Activated CD4-positive, alpha-beta T cell treated with anti-CD3 and anti-CD28 coated beads for 36 hours (primary cell): ENCODE data around the gene GPC6. TPM values are rescaled to one million over a fixed set of nuclear protein-coding genes. Genes with fewer than 3 reads are reported as not detected.

Source experiments
- ATAC-seq: fragments of 200-7000 bp; cut with Tn5 transposase; one replicate; pipeline ENCODE4 v1.10.0; 2021; ENCODE audit warnings: mild to moderate bottlenecking, moderate library complexity
- CTCF ChIA-PET: fragments of 350-600 bp; sonication (Branson Sonifier 250); formaldehyde crosslinking; loops from one replicate; lab custom pipeline; 2021; ENCODE audit warnings: antibody characterized with exemption; lab: Charles Lee
- POLR2A ChIA-PET: fragments of 350-600 bp; sonication (Branson Sonifier 250); formaldehyde crosslinking; loops from one replicate; lab custom pipeline; 2021; ENCODE audit warnings: antibody characterized with exemption, inconsistent platforms; lab: Charles Lee
- DNase-seq: peaks from one replicate; pipeline ENCODE4 v3.0.0-alpha.2; 2020
- H3K27ac Mint-ChIP-seq: one replicate; pipeline ENCODE4 v1.8.0; 2021; ENCODE audit warnings: mixed read lengths
- H3K27me3 Mint-ChIP-seq: one replicate; pipeline ENCODE4 v1.8.0; 2021; ENCODE audit warnings: mixed read lengths
- H3K36me3 Mint-ChIP-seq: one replicate; pipeline ENCODE4 v1.8.0; 2021; ENCODE audit warnings: low read depth, mixed read lengths
- H3K4me1 Mint-ChIP-seq: one replicate; pipeline ENCODE4 v1.8.0; 2021; ENCODE audit warnings: mixed read lengths
- H3K4me3 Mint-ChIP-seq: one replicate; pipeline ENCODE4 v1.8.0; 2021; ENCODE audit warnings: mild to moderate bottlenecking, moderate library complexity, mixed read lengths
- H3K9me3 Mint-ChIP-seq: one replicate; pipeline ENCODE4 v1.8.0; 2021; ENCODE audit warnings: low read depth, mixed read lengths
- intact Hi-C, 2 experiments: fragments of 100-400 bp; cut with DNase I in 1 of 2; cut with micrococcal nuclease in 1 of 2; formaldehyde crosslinking; loops; one replicate each; pipeline versions ENCODE4 v1.14.2 to v1.15.1; 2022 to 2024; cut with DNase I, micrococcal nuclease
- total RNA-seq, 2 experiments: library from RNA; stranded (reverse); gene quantifications; one replicate each; pipeline ENCODE4 v1.2.3, GENCODE V29; 2021

Gene GPC6
- total RNA-seq, 2 experiments from 2014 or later: not detected

- H3K9me3 Mint-ChIP-seq: peaks cover 24% of the 10 kb centered on the region
- intact Hi-C loops: no loop called here
- no peak for DNase-seq
- H3K36me3 Mint-ChIP-seq: no peaks in the 10 kb centered on the region
- ATAC-seq: no peak
- H3K4me1 Mint-ChIP-seq: no peaks in the 10 kb centered on the region
- ChIA-PET POLR2A (no interaction called here), CTCF (no interaction called here)
- H3K27me3 Mint-ChIP-seq: no peaks in the 10 kb centered on the region
- no peak overlapping the region for H3K4me3 Mint-ChIP-seq
- no peak overlapping the region for H3K27ac Mint-ChIP-seq
Measured at GRCh38 chr13:93716623-93717022, 490.0 kb downstream of the GPC6 start.

- H3K9me3 Mint-ChIP-seq: peaks cover 9% of the 10 kb centered on the region
- H3K27me3 Mint-ChIP-seq: peaks cover 3% of the 10 kb centered on the region
- ChIA-PET CTCF (no interaction called here), POLR2A (no interaction called here)
- H3K27ac Mint-ChIP-seq: no peak overlapping the region
- intact Hi-C loops: no loop called here
- DNase-seq (no peak), ATAC-seq (no peak)
- no peaks in the 10 kb centered on the region for H3K36me3 Mint-ChIP-seq
- no peaks in the 10 kb centered on the region for H3K4me1 Mint-ChIP-seq
- no peak overlapping the region for H3K4me3 Mint-ChIP-seq
Measured at GRCh38 chr13:93721483-93721882, 494.9 kb downstream of the GPC6 start.

GRCh38 chr13:93723316-93723715 is 496.7 kb downstream of the GPC6 start:
- intact Hi-C loops: no loop called here
- POLR2A ChIA-PET: no interaction called here
- no peaks in the 10 kb centered on the region for H3K4me1 Mint-ChIP-seq

GRCh38 chr13:93724187-93724586 is 497.6 kb downstream of the GPC6 start:
- no peaks in the 10 kb centered on the region for H3K36me3 Mint-ChIP-seq
- H3K27ac Mint-ChIP-seq: no peak overlapping the region
- DNase-seq (no peak), ATAC-seq (no peak)
- peaks cover 3% of the 10 kb centered on the region for H3K27me3 Mint-ChIP-seq
- ChIA-PET CTCF (no interaction called here), POLR2A (no interaction called here)
- H3K9me3 Mint-ChIP-seq: peaks cover 9% of the 10 kb centered on the region
- no peaks in the 10 kb centered on the region for H3K4me1 Mint-ChIP-seq
- intact Hi-C loops: no loop called here
- no peak overlapping the region for H3K4me3 Mint-ChIP-seq

More at GRCh38 chr13:93723316-93723715, 496.7 kb downstream of the GPC6 start:
- no peak overlapping the region for H3K27ac Mint-ChIP-seq
- H3K36me3 Mint-ChIP-seq: no peaks in the 10 kb centered on the region
- ATAC-seq (no peak), DNase-seq (no peak)
- peaks cover 3% of the 10 kb centered on the region for H3K27me3 Mint-ChIP-seq
- CTCF ChIA-PET: no interaction called here
- no peak overlapping the region for H3K4me3 Mint-ChIP-seq
- peaks cover 9% of the 10 kb centered on the region for H3K9me3 Mint-ChIP-seq

- ChIA-PET CTCF (interaction anchor here (1.2 to 1.3 kb wide), 2 partner anchors 11 to 21 kb away, joined by 3 read pairs; no protein-coding TSS in a partner anchor), POLR2A (no interaction called here)
- Mint-ChIP-seq H3K36me3 (no peaks in the 10 kb centered on the region), H3K27me3 (peaks cover 3% of the 10 kb centered on the region), H3K9me3 (no peaks in the 10 kb centered on the region), H3K4me1 (no peaks in the 10 kb centered on the region), H3K4me3 (no peak overlapping the region), H3K27ac (no peak overlapping the region)
- ATAC-seq (no peak), DNase-seq (no peak)
- intact Hi-C loops: no loop called here
Measured at GRCh38 chr13:93726173-93726957, 499.8 kb downstream of the GPC6 start.

- intact Hi-C loops: no loop called here
- DNase-seq (no peak), ATAC-seq (no peak)
- H3K27me3 Mint-ChIP-seq: peaks cover 6% of the 10 kb centered on the region
- no peaks in the 10 kb centered on the region for H3K9me3 Mint-ChIP-seq
- H3K27ac Mint-ChIP-seq: no peak overlapping the region
- H3K4me1 Mint-ChIP-seq: no peaks in the 10 kb centered on the region
- H3K4me3 Mint-ChIP-seq: no peak overlapping the region
- CTCF ChIA-PET: interaction anchor here (1.3 kb wide), 1 partner anchor 12 kb away, joined by 3 read pairs; no protein-coding TSS in a partner anchor
- POLR2A ChIA-PET: no interaction called here
- no peaks in the 10 kb centered on the region for H3K36me3 Mint-ChIP-seq
Measured at GRCh38 chr13:93727211-93728141, 500.9 kb downstream of the GPC6 start.

GRCh38 chr13:93729383-93729782 is 502.8 kb downstream of the GPC6 start:
- ChIA-PET POLR2A (no interaction called here), CTCF (no interaction called here)
- Mint-ChIP-seq H3K4me1 (no peaks in the 10 kb centered on the region), H3K4me3 (no peak overlapping the region), H3K36me3 (no peaks in the 10 kb centered on the region), H3K27me3 (peaks cover 3% of the 10 kb centered on the region), H3K9me3 (no peaks in the 10 kb centered on the region), H3K27ac (no peak overlapping the region)
- ATAC-seq (no peak), DNase-seq (no peak)
- intact Hi-C loops: no loop called here

GRCh38 chr13:93730780-93731179 is 504.2 kb downstream of the GPC6 start:
- POLR2A ChIA-PET: no interaction called here
- intact Hi-C loops: no loop called here
- no peak for DNase-seq
- Mint-ChIP-seq H3K4me3 (no peak overlapping the region), H3K27ac (no peak overlapping the region), H3K27me3 (peaks cover 3% of the 10 kb centered on the region), H3K36me3 (no peaks in the 10 kb centered on the region), H3K9me3 (no peaks in the 10 kb centered on the region), H3K4me1 (no peaks in the 10 kb centered on the region)
- ATAC-seq: no peak
- CTCF ChIA-PET: interaction anchor here (0.6 kb wide), 1 partner anchor 13 kb away, joined by 3 read pairs; no protein-coding TSS in a partner anchor

GRCh38 chr13:93732186-93732585 is 505.6 kb downstream of the GPC6 start:
- Mint-ChIP-seq H3K36me3 (no peaks in the 10 kb centered on the region), H3K4me1 (no peaks in the 10 kb centered on the region), H3K4me3 (no peak overlapping the region), H3K9me3 (no peaks in the 10 kb centered on the region), H3K27me3 (peaks cover 3% of the 10 kb centered on the region), H3K27ac (no peak overlapping the region)
- ChIA-PET CTCF (interaction anchor here (0.6 to 0.9 kb wide), 4 partner anchors 91 to 630 kb away, joined by 3 to 4 read pairs (median 4); no protein-coding TSS in a partner anchor), POLR2A (no interaction called here)
- intact Hi-C loops: no loop called here
- ATAC-seq: no peak
- DNase-seq: no peak

- intact Hi-C loops: no loop called here
- no peak overlapping the region for H3K27ac Mint-ChIP-seq
- ATAC-seq: no peak
- ChIA-PET CTCF (no interaction called here), POLR2A (no interaction called here)
- H3K36me3 Mint-ChIP-seq: no peaks in the 10 kb centered on the region
- H3K9me3 Mint-ChIP-seq: no peaks in the 10 kb centered on the region
- H3K4me1 Mint-ChIP-seq: no peaks in the 10 kb centered on the region
- H3K4me3 Mint-ChIP-seq: no peak overlapping the region
- no peak for DNase-seq
- H3K27me3 Mint-ChIP-seq: peaks cover 3% of the 10 kb centered on the region
Measured at GRCh38 chr13:93736081-93736480, 509.5 kb downstream of the GPC6 start.

GRCh38 chr13:93736909-93737308 is 510.3 kb downstream of the GPC6 start:
- POLR2A ChIA-PET: no interaction called here
- ATAC-seq (no peak), DNase-seq (no peak)
- H3K27me3 Mint-ChIP-seq: peaks cover 3% of the 10 kb centered on the region
- H3K36me3 Mint-ChIP-seq: no peaks in the 10 kb centered on the region
- peaks cover 3% of the 10 kb centered on the region for H3K9me3 Mint-ChIP-seq
- H3K4me1 Mint-ChIP-seq: no peaks in the 10 kb centered on the region
- CTCF ChIA-PET: no interaction called here
- H3K4me3 Mint-ChIP-seq: no peak overlapping the region
- no peak overlapping the region for H3K27ac Mint-ChIP-seq
- intact Hi-C loops: no loop called here
